MM.1S (cell line): Measurements from ENCODE around the gene EFNA5.
"Not testable (repeated sequence)": the region's sequence is repeated elsewhere in the genome, so short reads cannot be mapped to it uniquely, and the experiment has no call there.

Source experiments
- DNase-seq: peaks from one replicate; pipeline ENCODE4 v3.0.0-alpha.2; 2015
- H2AFZ ChIP-seq: fragments of 300-600 bp; sonication (generic); 2 replicates; pipeline ENCODE4 v1.6.0; 2016; ENCODE audit warnings: antibody characterized with exemption, low read length
- H3F3A ChIP-seq: fragments of 300-600 bp; sonication (generic); 2 replicates; pipeline ENCODE4 v1.6.1; 2016; ENCODE audit warnings: mild to moderate bottlenecking, antibody characterized with exemption, low read length, moderate library complexity, mixed read lengths; ENCODE audit not compliant: insufficient read depth
- H3K27ac ChIP-seq: fragments of 300-600 bp; sonication (generic); 2 replicates; pipeline ENCODE4 v1.5.1; 2016; ENCODE audit warnings: mild to moderate bottlenecking, low read length
- H3K27me3 ChIP-seq: fragments of 300-600 bp; sonication (generic); replicated peaks from 2 replicates; pipeline ENCODE4 v1.6.0; 2016; ENCODE audit warnings: low read length; ENCODE audit not compliant: insufficient read depth
- H3K36me3 ChIP-seq: fragments of 300-600 bp; sonication (generic); replicated peaks from 2 replicates; pipeline ENCODE4 v1.6.1; 2016; ENCODE audit warnings: mild to moderate bottlenecking, low read length, mixed read lengths; ENCODE audit not compliant: insufficient read depth
- H3K4me1 ChIP-seq: fragments of 300-600 bp; sonication (generic); 2 replicates; pipeline ENCODE4 v1.6.1; 2016; ENCODE audit warnings: low read length, mixed read lengths
- H3K4me2 ChIP-seq: fragments of 300-600 bp; sonication (generic); 2 replicates; pipeline ENCODE4 v1.6.0; 2016; ENCODE audit warnings: low read depth, low read length
- H3K4me3 ChIP-seq: fragments of 300-600 bp; sonication (generic); 2 replicates; pipeline ENCODE4 v1.5.1; 2016; ENCODE audit warnings: low read length, mixed read lengths
- H3K79me2 ChIP-seq: fragments of 300-600 bp; sonication (generic); 2 replicates; pipeline ENCODE4 v1.6.1; 2016; ENCODE audit warnings: mixed run types, low read length, mixed read lengths
- H3K9ac ChIP-seq: fragments of 300-600 bp; sonication (generic); 2 replicates; pipeline ENCODE4 v1.6.1; 2016; ENCODE audit warnings: low read length, mixed read lengths
- H3K9me2 ChIP-seq: fragments of 300-600 bp; sonication (generic); replicated peaks from 2 replicates; pipeline ENCODE4 v1.6.1; 2016; ENCODE audit warnings: mild to moderate bottlenecking, low read length, mixed read lengths; ENCODE audit not compliant: insufficient read depth
- H3K9me3 ChIP-seq: fragments of 300-600 bp; sonication (generic); replicated peaks from 2 replicates; pipeline ENCODE4 v1.6.1; 2016; ENCODE audit warnings: mild to moderate bottlenecking, low read length, mixed read lengths; ENCODE audit not compliant: insufficient read depth
- H4K20me1 ChIP-seq: fragments of 300-600 bp; sonication (generic); 2 replicates; pipeline ENCODE4 v1.6.1; 2016; ENCODE audit warnings: mild to moderate bottlenecking, low read length, moderate library complexity, mixed read lengths; ENCODE audit not compliant: insufficient read depth
- CTCF ChIP-seq: fragments of 300-600 bp; sonication (generic); IDR thresholded peaks from 2 replicates; pipeline ENCODE4 v1.5.1; 2016; ENCODE audit warnings: antibody characterized with exemption, low read length, mixed read lengths
- EZH2 ChIP-seq: fragments of 300-600 bp; sonication (generic); optimal IDR thresholded peaks from 2 replicates; pipeline ENCODE3; 2017; ENCODE audit warnings: low read depth, mild to moderate bottlenecking, antibody characterized with exemption, low read length, mixed read lengths
- EZH2phosphoT487 ChIP-seq: fragments of 300-600 bp; sonication (generic); IDR thresholded peaks from 2 replicates; pipeline ENCODE4 v1.6.1; 2018; ENCODE audit warnings: antibody characterized with exemption, low read length

EFNA5 gene

GRCh38 chr5:107356891-107357290, 313.8 kb downstream of the EFNA5 start:
- no peak overlapping the region for H3K4me2 ChIP-seq
- no peak overlapping the region for H2AFZ ChIP-seq
- H3K36me3 ChIP-seq: no peaks in the 10 kb centered on the region
- no peak overlapping the region for H3K4me3 ChIP-seq
- H3K79me2 ChIP-seq: no peaks in the 10 kb centered on the region
- H3K27ac ChIP-seq: no peak overlapping the region
- H3F3A ChIP-seq: no peaks in the 10 kb centered on the region
- DNase-seq: no peak
- H4K20me1 ChIP-seq: no peaks in the 10 kb centered on the region
- H3K9me3 ChIP-seq: no peaks in the 10 kb centered on the region
- no peaks in the 10 kb centered on the region for H3K4me1 ChIP-seq
- H3K9me2 ChIP-seq: no peaks in the 10 kb centered on the region
- TF ChIP-seq CTCF: no peak
- no peak for TF ChIP-seq EZH2
- no peak for TF ChIP-seq EZH2phosphoT487
- no peaks in the 10 kb centered on the region for H3K27me3 ChIP-seq
- H3K9ac ChIP-seq: no peak overlapping the region

- Histone ChIP-seq H3F3A (no peaks in the 10 kb centered on the region), H3K9ac (no peak overlapping the region), H3K9me2 (no peaks in the 10 kb centered on the region), H3K4me2 (no peak overlapping the region), H3K4me3 (no peak overlapping the region), H3K36me3 (no peaks in the 10 kb centered on the region), H3K4me1 (no peaks in the 10 kb centered on the region), H3K9me3 (no peaks in the 10 kb centered on the region), H3K27ac (no peak overlapping the region), H2AFZ (no peak overlapping the region), H4K20me1 (no peaks in the 10 kb centered on the region), H3K79me2 (no peaks in the 10 kb centered on the region), H3K27me3 (no peaks in the 10 kb centered on the region)
- no peak for TF ChIP-seq EZH2
- TF ChIP-seq CTCF: no peak
- no peak for TF ChIP-seq EZH2phosphoT487
- no peak for DNase-seq
Observed at GRCh38 chr5:107352576-107352975, 318.2 kb downstream of the EFNA5 start.

- H3K79me2 ChIP-seq, H3K4me2 ChIP-seq, H3F3A ChIP-seq, H3K27me3 ChIP-seq, H3K4me1 ChIP-seq, H2AFZ ChIP-seq, H3K27ac ChIP-seq, H3K9me3 ChIP-seq, DNase-seq, H3K36me3 ChIP-seq, H4K20me1 ChIP-seq, H3K9me2 ChIP-seq, H3K9ac ChIP-seq, H3K4me3 ChIP-seq: not testable (repeated sequence)
Observed at GRCh38 chr5:107346580-107346979, 324.2 kb downstream of the EFNA5 start.

- TF ChIP-seq EZH2 (no peak), EZH2phosphoT487 (no peak), CTCF (no peak)
- Histone ChIP-seq H3K4me3 (no peak overlapping the region), H3K36me3 (no peaks in the 10 kb centered on the region), H3K9ac (no peak overlapping the region), H3K27ac (no peak overlapping the region), H3K9me3 (no peaks in the 10 kb centered on the region), H3K79me2 (no peaks in the 10 kb centered on the region), H3K9me2 (no peaks in the 10 kb centered on the region), H2AFZ (no peak overlapping the region), H3F3A (no peaks in the 10 kb centered on the region), H3K4me1 (no peaks in the 10 kb centered on the region), H4K20me1 (no peaks in the 10 kb centered on the region), H3K4me2 (no peak overlapping the region), H3K27me3 (no peaks in the 10 kb centered on the region)
- DNase-seq: no peak
Observed at GRCh38 chr5:107342371-107342770, 328.4 kb downstream of the EFNA5 start.
